GM12892 (cell line): ENCODE data around the gene GCSH.

ENCODE experiments used
- DNase-seq: peaks from one replicate; pipeline ENCODE4 v3.0.0; 2011; ENCODE audit not compliant: insufficient read length
- FAIRE-seq: peaks from 2 replicates; lab custom pipeline; 2011; peaks lifted over from hg19 to GRCh38; lab: Jason Lieb, UNC
- POLR2A ChIP-seq: IDR thresholded peaks from 2 replicates; pipeline ENCODE4 v1.6.1; 2011; ENCODE audit warnings: low read depth, low read length, control low read depth
- POLR2AphosphoS5 ChIP-seq: IDR thresholded peaks from 2 replicates; pipeline ENCODE4 v1.6.1; 2011; ENCODE audit warnings: low read depth, low read length, control low read depth
- TAF1 ChIP-seq: IDR thresholded peaks from 2 replicates; pipeline ENCODE4 v1.6.1; 2011; ENCODE audit warnings: low read depth, mild to moderate bottlenecking, control low read depth, low read length, borderline replicate concordance

Gene GCSH

DNA sequence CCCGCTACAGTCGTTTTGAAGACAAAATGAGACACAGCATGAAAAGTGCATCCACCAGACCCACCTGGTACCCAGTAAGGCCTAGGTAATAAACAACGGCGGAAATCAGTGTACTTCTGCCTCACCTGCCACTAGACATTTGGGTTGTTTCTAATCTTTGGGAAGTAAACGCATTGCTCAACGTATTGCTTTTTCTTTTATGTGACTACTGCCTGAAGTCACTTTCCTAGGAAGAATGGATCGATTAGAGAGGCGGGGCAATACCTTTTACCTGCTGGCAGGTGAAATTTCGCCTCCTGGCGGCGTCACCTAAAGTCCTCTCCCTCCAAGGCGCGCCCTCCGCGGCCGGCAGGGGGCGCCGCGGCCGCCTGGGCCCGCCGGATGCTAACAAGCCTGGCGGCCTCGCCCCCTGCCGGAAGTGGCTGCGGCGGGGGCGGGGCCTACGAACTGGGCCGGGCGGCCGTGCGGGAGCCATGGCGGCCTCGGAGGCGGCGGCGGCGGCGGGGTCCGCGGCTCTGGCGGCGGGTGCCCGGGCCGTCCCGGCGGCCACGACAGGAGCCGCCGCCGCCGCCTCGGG lies 60.7 kb downstream of the GCSH start, which contains the start of gene ATMIN:
Gene ATMIN, plus strand, starts transcription at position 445 of the 577 bp plus-strand sequence. Its CDS starts 29 bp downstream, at position 474.
- FAIRE-seq, result peak; percentile 83
- DNase-seq, result peak; percentile 93
- TF ChIP-seq POLR2AphosphoS5 (no peak), POLR2A (peak; percentile 63; the same call in 1 of the 2 replicates), TAF1 (0 out of 2 replicates have a peak, but pooled peaks have one; percentile 50)
